GM10248 (cell line): ENCODE results near the gene MSRB1.

Source experiments
- CTCF ChIA-PET: fragments of 300-600 bp; sonication (Branson Sonifier 250); formaldehyde crosslinking; extraction: SDS; loops from one replicate; lab custom pipeline; 2021; ENCODE audit warnings: antibody characterized with exemption; lab: Yijun Ruan, JAX
- POLR2A ChIA-PET: fragments of 350-650 bp; sonication (Branson Sonifier 250); formaldehyde crosslinking; extraction: SDS; loops from one replicate; lab custom pipeline; 2020; ENCODE audit warnings: antibody characterized with exemption; lab: Yijun Ruan, JAX
- DNase-seq: peaks from one replicate; pipeline ENCODE4 v3.0.0; 2012; ENCODE audit errors: extremely low spot score
- CTCF ChIP-seq: IDR thresholded peaks from 2 replicates; pipeline ENCODE4 v1.5.1; 2012; ENCODE audit warnings: mild to moderate bottlenecking, low read depth; ENCODE audit errors: extremely low read depth, missing control alignments, control extremely low read depth

The MSRB1 gene

DNA sequence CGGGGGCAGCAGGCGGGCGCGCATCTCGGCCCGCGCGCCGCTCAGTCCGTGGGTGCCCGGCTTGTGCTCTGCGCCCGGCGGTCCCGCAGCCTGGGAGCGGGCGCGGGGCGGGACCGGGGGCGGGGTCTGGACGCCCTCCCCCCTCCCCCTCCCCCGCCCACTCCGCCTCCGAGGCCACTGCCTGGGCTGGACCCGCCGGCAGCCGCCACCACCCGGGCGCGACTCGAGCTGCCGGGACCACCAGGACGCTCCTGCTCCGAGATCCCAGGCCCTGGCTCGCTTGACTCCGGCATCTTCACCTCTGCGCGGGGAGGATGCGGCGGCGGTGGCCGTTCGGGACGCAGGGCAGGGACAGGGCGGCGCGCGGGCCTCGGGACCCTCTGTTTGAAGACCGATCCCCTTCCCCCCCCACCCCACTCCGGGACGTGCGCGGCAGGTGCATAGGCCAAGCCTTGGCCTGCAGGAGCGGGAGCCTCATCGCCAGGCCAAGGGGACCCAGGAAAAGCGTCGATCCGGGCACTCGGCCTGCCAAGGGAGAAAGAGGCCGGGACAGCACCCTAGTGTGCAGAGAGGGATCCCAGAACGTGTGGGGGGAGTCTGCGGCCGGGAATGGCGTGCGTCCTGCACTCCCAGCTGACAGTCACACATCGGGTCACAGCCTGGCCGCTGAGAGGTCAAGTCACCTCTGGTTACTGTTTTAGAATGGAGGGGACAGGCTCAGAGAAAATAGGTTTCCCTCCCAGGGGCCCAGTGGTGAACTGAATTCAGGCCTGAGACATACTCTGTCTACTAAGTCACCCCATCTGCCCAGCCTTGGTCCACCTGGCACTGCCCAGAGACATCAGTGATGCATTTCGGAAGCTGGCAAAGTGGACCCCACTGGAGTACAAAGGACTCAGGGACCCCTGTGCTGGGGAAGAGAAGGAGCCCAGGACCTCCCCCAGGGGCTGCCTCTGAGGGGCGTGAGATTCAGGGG lies 24.4 kb downstream of the MSRB1 start, which contains the start of gene HS3ST6:
Gene HS3ST6, minus strand, starts transcription at position 65 of the 976 bp plus-strand sequence. CDS start 92 bp downstream, outside the sequence.
- CTCF ChIA-PET, result interaction anchor here (1.3 kb wide), 1 partner anchor 9 kb away, joined by 3 read pairs; no protein-coding TSS in a partner anchor
- POLR2A ChIA-PET, result no interaction called here
- no peak for DNase-seq
- no peak for TF ChIP-seq CTCF

- no peak for TF ChIP-seq CTCF
- CTCF ChIA-PET, result no interaction called here
- no peak for DNase-seq
- POLR2A ChIA-PET, result no interaction called here
Observed at GRCh38 chr16:1917665-1918350, 25.2 kb downstream of the MSRB1 start.

- ChIA-PET POLR2A (no interaction called here), CTCF (interaction anchor here (1.1 to 1.6 kb wide), 2 partner anchors 11 to 24 kb away, joined by 3 to 5 read pairs; no protein-coding TSS in a partner anchor)
- no peak for DNase-seq
Observed at GRCh38 chr16:1917056-1917664, 25.8 kb downstream of the MSRB1 start.

GRCh38 chr16:1916640-1916990 lies 26.4 kb downstream of the MSRB1 start:
- POLR2A ChIA-PET, result no interaction called here
- no peak for TF ChIP-seq CTCF
- CTCF ChIA-PET, result interaction anchor here (1.1 to 1.6 kb wide), 2 partner anchors 11 to 24 kb away, joined by 3 to 5 read pairs; no protein-coding TSS in a partner anchor
- DNase-seq, result no peak

More at GRCh38 chr16:1917056-1917664, 25.8 kb downstream of the MSRB1 start:
- TF ChIP-seq CTCF, result no peak

DNA sequence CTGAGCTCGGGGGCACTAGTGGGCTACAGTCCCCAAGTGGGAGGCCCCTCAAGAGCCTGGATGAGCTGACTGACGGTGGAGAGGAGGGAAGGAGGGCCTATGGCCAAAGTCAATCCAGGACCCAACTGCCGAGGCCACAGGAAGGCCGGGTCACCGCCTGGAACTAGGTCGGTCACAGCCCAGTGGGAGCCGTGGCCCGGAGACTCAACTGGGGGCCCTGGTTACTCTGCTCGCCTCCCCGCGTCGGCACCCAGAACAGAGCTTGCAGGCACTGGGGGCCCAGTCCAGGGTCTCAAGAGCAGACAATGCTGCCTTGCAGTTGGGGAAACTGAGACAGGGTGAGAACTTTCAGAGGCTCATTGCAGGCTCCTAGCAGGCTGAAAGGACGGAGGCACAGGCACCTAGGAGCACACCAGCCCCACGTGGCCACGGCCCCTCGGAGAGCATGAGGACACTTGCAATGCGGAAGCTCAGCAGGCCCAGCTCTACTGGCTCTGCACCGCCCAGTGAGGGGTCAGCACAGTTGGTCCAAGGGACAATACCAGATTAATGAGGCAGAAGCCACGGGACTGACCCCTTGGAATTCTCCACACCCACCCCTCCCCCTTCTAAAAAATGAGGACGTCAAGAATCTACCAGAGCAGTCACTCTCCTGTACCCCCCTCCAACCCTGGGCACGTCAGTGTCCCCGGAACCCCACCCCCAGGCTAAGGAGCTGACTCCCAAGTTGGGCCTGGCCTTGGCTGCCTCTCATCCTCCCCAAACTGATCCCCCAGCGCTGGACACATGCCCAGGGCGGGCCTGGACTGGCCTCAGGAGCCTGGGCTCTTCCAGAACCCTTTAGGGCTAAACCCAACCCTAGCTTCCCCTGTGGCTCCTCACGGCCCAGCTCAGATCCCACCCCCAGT lies 27.0 kb downstream of the MSRB1 start:
- TF ChIP-seq CTCF, result no peak
- no peak for DNase-seq
- CTCF ChIA-PET, result interaction anchor here (1.0 to 1.6 kb wide), 3 partner anchors 12 to 53 kb away, joined by 3 to 5 read pairs (median 3); no protein-coding TSS in a partner anchor
- POLR2A ChIA-PET, result no interaction called here
